ENCODE results near the gene ZCRB1. TPM values are rescaled to one million over a fixed set of nuclear protein-coding genes. Genes with fewer than 3 reads are reported as not detected.
"Not testable (repeated sequence)": the region's sequence is repeated elsewhere in the genome, so short reads cannot be mapped to it uniquely, and the experiment has no call there.

The ZCRB1 gene
- total RNA-seq, 1 donor from 2014 or later: 40.1 TPM

GRCh38 chr12:42362647-42363260, 36.9 kb upstream of the ZCRB1 start:
- no peak for DNase-seq (ENCODE audit: low read depth)
- no peak overlapping the region for H3K4me3 ChIP-seq (ENCODE audit: low read depth, low read length)
- TF ChIP-seq CTCF (conservative IDR thresholded peaks at IDR 0.05; ENCODE audit: low read depth, low read length): no peak

- TF ChIP-seq CTCF (conservative IDR thresholded peaks at IDR 0.05; ENCODE audit: low read depth, low read length): no peak
- no peak overlapping the region for H3K4me3 ChIP-seq (ENCODE audit: low read depth, low read length)
- no peak for DNase-seq (ENCODE audit: low read depth)
Measured at GRCh38 chr12:42361909-42362646, 36.2 kb upstream of the ZCRB1 start.

- TF ChIP-seq CTCF (conservative IDR thresholded peaks at IDR 0.05; ENCODE audit: low read depth, low read length): no peak
- no peak for DNase-seq (ENCODE audit: low read depth)
- H3K4me3 ChIP-seq (ENCODE audit: low read depth, low read length): no peak overlapping the region
Measured at GRCh38 chr12:42360747-42361403, 35.0 kb upstream of the ZCRB1 start.

GRCh38 chr12:42356344-42356743, 30.4 kb upstream of the ZCRB1 start:
- H3K4me3 ChIP-seq (ENCODE audit: low read depth, low read length): no peak overlapping the region
- TF ChIP-seq CTCF (conservative IDR thresholded peaks at IDR 0.05; ENCODE audit: low read depth, low read length): no peak
- no peak for DNase-seq (ENCODE audit: low read depth)

GRCh38 chr12:42350021-42350407, 24.1 kb upstream of the ZCRB1 start:
- not testable (repeated sequence) for H3K4me3 ChIP-seq (ENCODE audit: low read depth, low read length); DNase-seq (ENCODE audit: low read depth)

GRCh38 chr12:42349119-42350020, 23.5 kb upstream of the ZCRB1 start:
- not testable (repeated sequence) for DNase-seq (ENCODE audit: low read depth); H3K4me3 ChIP-seq (ENCODE audit: low read depth, low read length)

GRCh38 chr12:42346403-42347002, 20.6 kb upstream of the ZCRB1 start:
- DNase-seq (ENCODE audit: low read depth): no peak
- H3K4me3 ChIP-seq (ENCODE audit: low read depth, low read length): no peak overlapping the region
- TF ChIP-seq CTCF (conservative IDR thresholded peaks at IDR 0.05; ENCODE audit: low read depth, low read length): no peak

Measured in epithelial cell of proximal tubule (primary cell).